Gastrocnemius medialis (tissue), 4 donors: Measurements from ENCODE around the gene KRTAP5-2. TPM values are rescaled to one million over a fixed set of nuclear protein-coding genes. Genes with fewer than 3 reads are reported as not detected.

ENCODE experiments used
- ATAC-seq, 2 donors: fragments of 150-250 bp; one replicate each; pipeline ENCODE4 v1.9.1; 2016
- DNase-seq, 2 donors: peaks; one replicate each; pipeline ENCODE4 v3.0.0-alpha.2; 2019
- H3K27ac ChIP-seq, 4 donors: fragments of 200-600 bp; sonication (generic); 1 replicate in 1 of 4; 2 replicates in 3 of 4; pipeline ENCODE4 v1.5.1; 2016 to 2018; ENCODE audit warnings: mild to moderate bottlenecking in 2 of 4, moderate library complexity in 1 of 4
- H3K27me3 ChIP-seq, 3 donors: fragments of 200-600 bp; sonication (generic) in 2 of 3; 1 replicate in 1 of 3; 2 replicates in 2 of 3; pipeline versions ENCODE4 v1.5.1 to v1.6.0; 2016 to 2019; ENCODE audit warnings: mild to moderate bottlenecking in 1 of 3, moderate library complexity in 1 of 3
- H3K36me3 ChIP-seq, 2 donors: fragments of 200-600 bp; sonication (generic) in 1 of 2; one replicate each; pipeline ENCODE4 v1.5.1; 2017 to 2018
- H3K4me1 ChIP-seq, 2 donors: fragments of 200-600 bp; sonication (generic) in 1 of 2; one replicate each; pipeline ENCODE4 v1.5.1; 2016 to 2017; ENCODE audit warnings: mild to moderate bottlenecking in 2 of 2
- H3K4me3 ChIP-seq, 4 donors: fragments of 200-600 bp; sonication (generic) in 3 of 4; 1 replicate in 1 of 4; 2 replicates in 3 of 4; pipeline ENCODE4 v1.5.1; 2016 to 2019; ENCODE audit warnings: mild to moderate bottlenecking in 2 of 4
- H3K9me3 ChIP-seq, 3 donors: fragments of 200-600 bp; sonication (generic) in 2 of 3; 1 replicate in 1 of 3; 2 replicates in 2 of 3; pipeline ENCODE4 v1.5.1; 2016 to 2019
- CTCF ChIP-seq, 5 experiments: fragments of 450-650 bp in 3 of 5; fragments of 200-600 bp in 2 of 5; sonication (generic) in 2 of 5; IDR thresholded peaks in 4 of 5; conservative IDR thresholded peaks in 1 of 5; 1 replicate in 4 of 5; 2 replicates in 1 of 5; pipeline ENCODE4 v1.5.1; 2016 to 2019; ENCODE audit warnings: antibody characterized with exemption in 5 of 5, mild to moderate bottlenecking in 3 of 5, moderate library complexity in 3 of 5
- POLR2A ChIP-seq, 2 donors: fragments of 450-650 bp; IDR thresholded peaks; one replicate each; pipeline ENCODE4 v1.6.1; 2017; ENCODE audit warnings: antibody characterized with exemption in 2 of 2, mild to moderate bottlenecking in 2 of 2, moderate library complexity in 2 of 2
- in situ Hi-C, 4 donors: fragments of 200-750 bp; cut with MboI; loops; one replicate each; pipeline versions ENCODE4 v1.15.0 to v1.8.0; 2017; ENCODE audit warnings: low sequenced_read_pairs in 4 of 4
- intact Hi-C: fragments of 100-400 bp; cut with DNase I; formaldehyde crosslinking; loops from one replicate; pipeline ENCODE4 v1.15.1; 2023; ENCODE audit warnings: low total_unique reads
- total RNA-seq, 4 donors: library from RNA; depleted of rRNA; stranded (reverse); fragments of >200 nt; gene quantifications; one replicate each; pipeline versions ENCODE4 v1.1.0 to v1.2.3, GENCODE V29; 2016

Gene KRTAP5-2
- total RNA-seq, 4 donors from 2014 or later: not detected

DNA sequence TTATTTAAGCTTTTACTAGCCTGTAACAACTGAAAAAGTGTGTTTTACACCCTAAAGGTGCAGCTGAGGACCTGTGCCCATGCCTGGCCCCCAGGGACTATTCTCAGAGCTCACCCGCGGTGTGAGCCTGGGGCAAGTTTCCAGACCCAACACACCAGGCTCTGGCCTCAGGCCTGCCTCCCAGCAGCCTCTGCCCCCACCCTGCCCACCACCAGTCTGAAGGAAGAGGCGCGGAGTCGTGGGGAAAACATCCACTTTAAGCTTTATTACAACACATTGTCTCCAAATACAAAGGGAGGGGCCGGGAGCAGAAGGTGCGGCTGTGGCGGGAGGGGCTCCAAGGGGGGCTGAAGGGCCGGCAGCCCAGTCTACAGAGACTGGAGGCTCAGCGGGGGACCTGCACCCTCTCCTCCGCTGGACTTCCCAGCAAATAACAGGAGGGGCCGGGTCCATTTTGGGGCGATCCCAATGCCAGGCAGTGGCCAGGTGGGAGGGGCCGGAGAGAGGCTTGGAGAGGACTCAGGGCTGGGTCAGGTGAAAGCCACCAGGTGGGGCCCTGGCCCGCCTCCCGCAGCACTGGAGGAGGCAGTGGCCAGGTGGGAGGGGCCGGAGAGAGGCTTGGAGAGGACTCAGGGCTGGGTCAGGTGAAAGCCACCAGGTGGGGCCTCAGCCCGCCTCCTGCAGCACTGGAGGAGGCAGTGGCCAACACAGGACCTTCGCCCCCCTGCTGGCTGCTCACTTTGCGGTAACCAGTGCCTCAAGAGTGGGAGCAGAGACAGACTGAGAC is 44.1 kb downstream of the KRTAP5-2 start:
- Histone ChIP-seq H3K4me1 (peaks cover 21 to 39% of the 10 kb centered on the region in 2 donors), H3K9me3 (no peaks in the 10 kb centered on the region), H3K27me3 (no peaks in the 10 kb centered on the region), H3K36me3 (no peaks in the 10 kb centered on the region), H3K4me3 (no peak overlapping the region), H3K27ac (peak overlapping the region in 1 of 4 donors; percentile 37)
- no peak for ATAC-seq
- no peak for DNase-seq
- intact Hi-C loops: no loop called here
- TF ChIP-seq CTCF (IDR thresholded peaks at IDR 0.05 in 4 of 5, conservative IDR thresholded peaks at IDR 0.05 in 1 of 5) (peak in 1 of 5 experiments; percentile 8), POLR2A (IDR thresholded peaks at IDR 0.05) (no peak)
- in situ Hi-C loops: no loop called here

GRCh38 chr11:1549338-1550330 is 48.5 kb downstream of the KRTAP5-2 start:
- TF ChIP-seq POLR2A (IDR thresholded peaks at IDR 0.05): no peak
- TF ChIP-seq CTCF (IDR thresholded peaks at IDR 0.05 in 4 of 5, conservative IDR thresholded peaks at IDR 0.05 in 1 of 5): peak in 1 of 5 experiments; percentile 14
- intact Hi-C loops (loop anchor here (5.0 kb wide), 1 partner anchor 38 kb away; the partner anchor contains the start of gene KRTAP5-1), in situ Hi-C loops (no loop called here)
- ATAC-seq: no peak
- peak overlapping the region; percentile 82 to 99 (median 90) for H3K27ac ChIP-seq
- H3K27me3 ChIP-seq: no peaks in the 10 kb centered on the region
- no peak overlapping the region for H3K4me3 ChIP-seq
- no peaks in the 10 kb centered on the region for H3K36me3 ChIP-seq
- peaks cover 25 to 46% of the 10 kb centered on the region in 2 donors for H3K4me1 ChIP-seq
- H3K9me3 ChIP-seq: no peaks in the 10 kb centered on the region
- DNase-seq: no peak

GRCh38 chr11:1548221-1549070 is 49.6 kb downstream of the KRTAP5-2 start:
- H3K9me3 ChIP-seq: no peaks in the 10 kb centered on the region
- in situ Hi-C loops: no loop called here
- H3K4me1 ChIP-seq: peaks cover 20 to 35% of the 10 kb centered on the region in 2 donors
- peak overlapping the region; percentile 82 to 99 (median 90) for H3K27ac ChIP-seq
- no peaks in the 10 kb centered on the region for H3K36me3 ChIP-seq
- intact Hi-C loops: loop anchor here (5.0 kb wide), 1 partner anchor 39 kb away; the partner anchor contains the start of gene KRTAP5-1
- peak overlapping the region; percentile 19 to 47 (median 37) for H3K4me3 ChIP-seq
- TF ChIP-seq CTCF (IDR thresholded peaks at IDR 0.05 in 4 of 5, conservative IDR thresholded peaks at IDR 0.05 in 1 of 5) (no peak), POLR2A (IDR thresholded peaks at IDR 0.05) (peak; percentile 82 to 84)
- DNase-seq (peak; percentile 75 to 92), ATAC-seq (peak; percentile 84 to 86)
- no peaks in the 10 kb centered on the region for H3K27me3 ChIP-seq
